HG03354 (cell line): Measurements from ENCODE around the gene NBPF15.
A peak's percentile ranks its signal among the peaks of the same experiment; 100 is the strongest.
"Not testable (repeated sequence)": the region's sequence is repeated elsewhere in the genome, so short reads cannot be mapped to it uniquely, and the experiment has no call there.

ENCODE experiments used
- ATAC-seq: cut with Tn5 transposase; IDR thresholded peaks from one replicate; pipeline ENCODE4 v1.9.1; 2021; ENCODE audit warnings: mild to moderate bottlenecking; ENCODE audit not compliant: unreplicated experiment, poor library complexity, severe bottlenecking

The NBPF15 gene, protein sequence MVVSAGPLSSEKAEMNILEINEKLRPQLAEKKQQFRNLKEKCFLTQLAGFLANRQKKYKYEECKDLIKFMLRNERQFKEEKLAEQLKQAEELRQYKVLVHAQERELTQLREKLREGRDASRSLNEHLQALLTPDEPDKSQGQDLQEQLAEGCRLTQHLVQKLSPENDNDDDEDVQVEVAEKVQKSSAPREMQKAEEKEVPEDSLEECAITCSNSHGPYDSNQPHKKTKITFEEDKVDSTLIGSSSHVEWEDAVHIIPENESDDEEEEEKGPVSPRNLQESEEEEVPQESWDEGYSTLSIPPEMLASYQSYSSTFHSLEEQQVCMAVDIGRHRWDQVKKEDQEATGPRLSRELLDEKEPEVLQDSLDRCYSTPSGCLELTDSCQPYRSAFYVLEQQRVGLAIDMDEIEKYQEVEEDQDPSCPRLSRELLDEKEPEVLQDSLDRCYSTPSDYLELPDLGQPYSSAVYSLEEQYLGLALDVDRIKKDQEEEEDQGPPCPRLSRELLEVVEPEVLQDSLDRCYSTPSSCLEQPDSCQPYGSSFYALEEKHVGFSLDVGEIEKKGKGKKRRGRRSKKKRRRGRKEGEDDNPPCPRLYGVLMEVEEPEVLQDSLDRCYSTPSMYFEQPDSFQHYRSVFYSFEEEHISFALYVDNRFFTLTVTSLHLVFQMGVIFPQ

DNA sequence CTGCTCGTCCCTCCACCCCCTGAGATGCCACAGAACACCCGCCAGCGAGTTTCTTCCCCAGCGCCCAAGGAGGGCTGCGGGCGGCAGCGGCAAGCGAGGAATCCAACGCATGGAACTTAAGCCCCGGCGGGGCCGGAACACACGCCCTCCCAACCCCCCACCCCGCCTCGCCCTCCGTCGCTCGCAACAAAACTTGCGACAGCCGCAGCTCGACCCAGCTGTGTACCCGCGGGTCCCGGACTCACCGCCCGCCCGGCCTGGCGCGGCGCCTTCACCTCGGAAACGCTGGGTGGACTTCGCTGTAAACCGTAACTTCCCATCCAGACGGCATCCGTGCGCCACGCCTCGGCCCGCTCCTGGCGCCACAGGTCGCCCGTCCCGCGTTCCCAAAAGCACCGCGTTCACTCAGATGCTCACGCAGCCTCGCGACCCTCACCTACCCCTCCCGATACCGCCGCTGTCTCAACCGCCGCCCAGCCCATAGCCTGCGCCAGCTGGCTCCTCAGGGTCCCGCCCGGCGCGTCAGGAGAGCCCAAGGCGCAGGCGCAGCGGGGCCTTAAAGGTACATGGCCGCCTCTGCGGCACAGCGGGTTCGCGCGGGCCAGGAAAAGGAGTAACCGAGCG lies at the start of gene NBPF15:
Gene NBPF15 (minus strand): TSS at position 534 of the 624 bp plus-strand sequence. CDS start 21,666 bp downstream, outside the sequence.
- ATAC-seq, result peak; percentile 95

DNA sequence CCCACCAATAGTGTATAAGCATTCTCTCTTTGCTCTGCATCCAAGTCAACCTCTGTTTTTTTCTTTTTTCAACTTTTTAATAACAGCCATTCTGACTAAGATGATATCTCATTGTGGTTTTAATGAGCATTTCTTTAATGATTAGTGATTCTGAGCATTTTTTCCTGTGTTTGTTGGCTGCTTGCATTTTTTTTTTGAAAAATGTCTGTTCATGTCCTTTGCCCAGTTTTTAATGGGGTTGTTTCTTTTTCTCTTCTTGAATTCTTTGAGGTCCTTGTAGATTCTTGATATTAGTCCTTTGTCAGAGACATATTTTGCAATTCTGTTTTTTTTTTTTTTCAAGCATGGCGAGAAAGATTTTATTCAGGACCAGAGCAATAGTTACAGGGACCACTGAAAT lies 35.0 kb upstream of the NBPF15 start:
- ATAC-seq, result not testable (repeated sequence)

DNA sequence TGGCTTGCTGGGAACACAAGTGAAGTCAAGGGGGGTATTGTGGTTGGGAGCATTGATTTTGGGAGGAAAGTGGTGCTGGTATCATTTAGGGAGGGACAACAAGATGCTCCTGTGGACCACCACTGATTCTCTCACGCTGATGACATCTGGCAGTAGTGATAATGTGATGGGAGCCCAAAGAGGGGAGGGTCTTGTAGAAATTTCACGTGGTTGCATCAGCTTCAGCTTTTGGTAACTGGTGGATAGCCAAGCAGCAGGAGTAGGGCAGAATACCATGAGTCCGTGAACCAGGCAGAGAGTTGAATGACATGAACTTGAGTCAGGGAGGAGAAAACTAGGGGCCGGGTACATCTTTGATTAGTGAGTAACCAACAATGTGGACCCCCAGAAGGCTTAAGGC lies 32.7 kb upstream of the NBPF15 start:
- ATAC-seq, result not testable (repeated sequence)

DNA sequence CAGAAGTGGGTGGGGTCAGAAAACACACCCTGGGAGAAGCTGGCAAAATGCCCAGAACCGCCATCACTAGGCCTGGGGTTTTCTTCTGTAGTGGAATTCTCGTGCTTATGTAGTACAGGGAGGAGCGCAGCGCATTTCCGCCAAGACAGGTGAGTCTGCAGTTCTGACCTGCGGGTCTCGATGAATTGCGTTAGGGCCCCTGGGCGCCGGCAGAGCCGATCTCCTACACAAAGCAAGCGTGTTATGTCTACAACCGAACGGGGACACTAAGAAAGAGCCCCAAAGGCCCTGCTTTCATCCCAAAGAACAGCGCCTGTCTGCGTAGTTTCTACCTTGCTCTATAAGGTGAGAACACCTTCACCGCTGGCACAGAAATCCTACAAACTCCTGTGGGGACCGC lies 28.9 kb upstream of the NBPF15 start:
- not testable (repeated sequence) for ATAC-seq

DNA sequence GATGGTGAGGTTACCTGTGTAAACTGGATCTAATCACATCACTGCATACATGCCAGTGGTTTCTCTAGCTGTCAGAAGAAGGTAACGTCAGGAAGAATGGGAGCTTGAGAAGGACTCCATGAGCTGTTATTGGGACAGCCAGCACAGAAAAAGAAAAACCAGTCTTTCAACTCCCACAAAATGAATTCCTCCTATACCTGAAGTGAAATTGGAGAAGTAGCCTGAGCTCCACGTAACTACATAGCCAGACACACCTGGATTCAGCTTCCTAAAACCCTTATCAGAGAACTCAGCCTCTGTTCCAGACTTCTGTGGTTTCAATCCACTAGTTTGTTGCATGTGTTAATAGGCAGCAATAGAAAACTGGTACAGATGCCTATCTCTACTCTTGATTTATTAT lies 25.5 kb upstream of the NBPF15 start:
- ATAC-seq, result not testable (repeated sequence)

DNA sequence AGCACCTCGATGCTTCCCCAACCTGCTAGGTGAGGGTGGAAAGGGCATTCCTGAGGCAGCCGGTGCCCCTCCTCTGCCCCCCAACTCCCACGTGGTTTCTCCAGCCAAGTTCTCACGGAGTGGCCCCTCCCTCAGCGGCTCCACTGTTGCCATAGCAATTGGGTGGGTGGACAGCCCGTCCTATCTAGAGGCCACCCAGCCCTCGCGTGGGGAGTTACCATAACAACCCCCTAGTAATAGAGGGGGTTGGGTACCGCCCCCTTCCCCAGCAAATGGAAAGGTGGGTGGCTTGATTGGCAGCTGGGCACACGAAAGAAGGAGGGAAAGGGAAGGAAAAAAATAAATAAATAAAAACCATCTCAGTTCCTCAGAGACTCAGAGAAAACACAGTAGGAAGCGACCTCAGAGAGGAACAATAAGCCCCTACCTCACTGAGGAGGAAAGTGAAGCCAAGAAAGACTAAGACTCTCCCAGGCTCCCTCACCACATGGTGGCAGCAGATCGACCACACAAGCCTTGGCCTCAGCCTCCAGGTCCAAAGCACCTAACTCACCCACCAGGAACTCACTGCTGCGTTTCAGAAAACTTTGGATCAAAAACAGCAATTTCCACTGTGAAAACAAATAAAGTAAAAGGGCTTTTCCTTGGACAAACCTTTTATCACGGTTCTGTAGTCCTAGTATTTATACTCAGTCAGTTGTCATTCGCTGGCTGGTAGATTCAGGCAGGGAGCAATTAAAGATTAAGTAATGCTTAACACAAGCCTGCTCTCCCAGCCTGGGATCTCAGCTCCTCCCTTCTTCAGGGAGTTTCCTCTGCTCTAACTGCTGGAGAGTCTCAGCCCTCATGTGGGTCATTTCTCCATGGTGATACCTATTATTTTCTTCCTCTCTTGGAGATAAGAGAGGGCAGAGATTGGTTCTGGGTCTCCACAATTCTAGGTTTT lies 23.9 kb upstream of the NBPF15 start:
- ATAC-seq, result not testable (repeated sequence)

DNA sequence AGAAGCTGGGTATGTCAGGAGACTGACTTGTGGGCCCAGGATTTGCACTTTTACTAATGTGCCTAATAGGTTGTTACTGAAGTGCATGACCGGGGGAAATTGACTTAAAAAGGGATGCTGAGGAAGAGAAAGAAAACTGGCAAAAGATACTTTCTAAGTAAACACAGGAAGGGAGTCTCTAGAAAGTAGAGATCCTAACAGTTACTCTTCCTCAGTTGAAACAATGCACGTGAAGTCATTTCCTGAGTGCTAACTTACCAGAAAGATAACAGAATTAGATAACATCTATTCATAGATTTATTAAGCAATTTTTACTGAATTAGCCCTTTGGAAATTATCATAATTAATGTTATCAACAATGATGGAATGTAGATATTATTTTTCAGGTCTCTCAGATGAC lies 12.4 kb upstream of the NBPF15 start:
- not testable (repeated sequence) for ATAC-seq

DNA sequence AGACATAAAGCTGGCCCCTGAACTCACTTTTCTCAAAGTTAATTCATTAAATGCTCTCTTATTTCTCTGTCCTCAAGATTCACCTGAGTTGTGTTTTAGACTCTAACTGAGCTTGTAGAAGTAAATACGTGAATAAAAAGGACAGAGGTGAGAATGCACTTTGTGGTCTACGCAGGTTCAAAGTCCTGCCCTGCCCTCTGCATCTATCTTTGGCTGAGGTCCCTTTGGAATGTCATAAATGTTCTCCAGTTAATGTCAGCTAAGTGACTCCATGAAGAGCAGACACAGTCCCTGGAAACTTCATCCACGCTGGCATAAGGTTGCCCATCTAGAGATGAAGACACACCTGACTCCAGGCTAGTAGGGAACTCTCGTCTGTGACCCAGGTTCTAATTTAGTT lies 10.0 kb upstream of the NBPF15 start:
- ATAC-seq, result not testable (repeated sequence)

DNA sequence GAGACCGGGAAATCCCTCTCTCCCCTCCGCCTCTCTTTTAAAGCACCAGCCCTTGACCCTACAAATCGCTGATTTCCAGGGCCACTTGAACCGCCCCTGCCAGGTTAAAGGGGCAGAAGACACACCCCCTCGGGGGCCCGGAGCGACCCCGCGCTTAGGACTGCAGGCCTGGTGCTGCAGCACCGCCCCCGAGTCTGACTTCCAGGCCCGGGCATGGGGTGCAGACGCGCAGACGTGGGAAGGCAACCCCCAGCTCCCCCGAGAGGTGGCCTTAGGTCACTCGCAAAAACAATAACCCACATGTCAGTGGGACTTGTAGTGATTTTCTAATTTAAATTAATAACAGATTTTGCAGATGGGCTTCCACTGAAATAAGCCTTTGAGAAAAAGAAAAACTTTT lies 309 bp upstream of the NBPF15 start:
- peak; percentile 22 for ATAC-seq

DNA sequence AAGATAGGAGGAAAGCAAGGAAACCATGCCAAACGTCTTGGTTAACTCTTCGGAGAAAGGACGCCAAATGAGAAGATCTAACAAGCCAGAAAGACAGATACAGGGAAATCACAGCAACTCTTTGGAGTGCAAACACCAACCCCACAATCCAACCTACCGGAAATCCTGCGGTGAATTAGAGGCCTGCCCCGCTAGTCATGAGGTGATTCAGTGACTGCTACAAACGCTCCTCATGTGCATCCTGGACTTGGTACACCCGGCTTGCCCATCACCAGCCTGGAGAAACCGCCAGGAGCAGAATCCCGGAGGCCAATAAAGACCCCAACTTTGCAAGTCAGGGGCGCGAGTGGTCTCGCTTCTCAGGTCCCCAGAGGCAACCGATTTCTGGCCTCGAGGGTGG lies 783 bp downstream of the NBPF15 start:
- ATAC-seq, result peak; percentile 35

DNA sequence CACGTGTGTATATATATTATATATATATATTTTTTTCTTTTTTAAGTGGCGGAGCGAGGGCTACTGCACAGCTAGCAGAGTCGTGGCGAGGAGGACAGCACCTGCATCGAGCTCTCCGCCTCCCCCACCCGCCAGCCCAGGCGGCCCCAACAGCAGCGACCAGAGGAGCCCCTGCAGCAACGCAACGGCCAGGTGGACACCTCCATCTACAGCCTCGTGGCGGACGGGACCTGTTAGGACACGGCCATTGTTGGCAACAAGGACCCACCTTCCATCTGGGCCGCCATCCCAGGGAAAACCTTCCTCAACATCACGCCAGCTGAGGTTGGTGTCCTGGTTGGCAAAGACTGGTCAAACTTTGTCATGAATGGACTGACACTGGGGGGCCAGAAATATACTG lies 19.1 kb downstream of the NBPF15 start:
- not testable (repeated sequence) for ATAC-seq

DNA sequence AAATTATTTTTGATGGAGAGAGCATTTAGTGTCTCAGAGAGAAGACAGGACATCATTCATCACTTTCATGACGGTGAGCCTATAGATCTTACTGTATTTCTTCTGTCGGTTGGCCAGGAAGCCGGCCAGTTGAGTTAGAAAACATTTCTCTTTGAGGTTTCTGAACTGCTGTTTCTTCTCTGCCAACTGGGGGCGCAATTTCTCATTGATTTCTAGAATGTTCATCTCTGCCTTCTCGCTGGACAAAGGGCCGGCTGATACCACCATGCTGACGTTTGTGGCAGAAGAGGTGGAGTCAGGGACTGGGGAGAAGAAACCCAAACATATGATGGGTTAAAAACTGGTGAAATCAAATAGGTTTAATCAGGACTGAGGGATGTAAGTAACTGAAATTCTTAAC lies 21.7 kb downstream of the NBPF15 start:
- not testable (repeated sequence) for ATAC-seq

DNA sequence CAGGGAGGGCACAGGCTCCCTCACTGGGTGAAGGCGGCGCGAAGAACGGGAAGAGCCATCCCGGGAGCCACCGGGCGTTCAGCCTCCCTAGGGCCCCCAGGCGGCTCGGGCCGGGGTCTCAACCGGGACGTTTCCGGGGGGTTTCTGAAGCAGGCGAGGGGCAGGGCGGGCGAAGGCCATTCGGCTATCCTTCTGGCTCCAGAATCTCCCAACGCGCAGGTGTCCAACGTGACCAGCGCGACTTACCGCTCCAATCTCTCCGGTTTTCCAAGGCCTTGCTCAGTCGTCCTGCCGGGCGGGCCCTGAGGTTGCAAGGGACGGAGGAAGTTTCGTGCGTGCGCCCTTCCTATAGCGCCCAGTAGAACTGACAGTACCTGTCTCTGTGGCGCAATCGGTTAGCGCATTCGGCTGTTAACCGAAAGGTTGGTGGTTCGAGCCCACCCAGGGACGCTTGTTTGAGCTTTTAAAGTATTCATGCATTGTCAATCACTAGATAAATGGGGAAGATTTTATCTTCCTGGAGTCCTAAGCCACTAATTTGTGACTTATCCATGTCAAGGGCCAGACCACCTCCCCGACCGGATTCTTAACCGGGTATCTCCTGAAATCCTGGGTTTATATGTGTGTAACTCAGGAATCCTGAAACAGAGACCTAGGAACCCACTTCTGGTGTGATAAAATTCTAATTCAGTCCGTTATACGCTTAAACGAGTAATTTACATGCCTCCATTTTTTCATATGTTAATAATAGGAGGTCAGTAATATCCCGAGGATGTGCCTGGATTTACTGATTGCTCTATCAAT lies 42.4 kb downstream of the NBPF15 start:
- ATAC-seq, result not testable (repeated sequence)

DNA sequence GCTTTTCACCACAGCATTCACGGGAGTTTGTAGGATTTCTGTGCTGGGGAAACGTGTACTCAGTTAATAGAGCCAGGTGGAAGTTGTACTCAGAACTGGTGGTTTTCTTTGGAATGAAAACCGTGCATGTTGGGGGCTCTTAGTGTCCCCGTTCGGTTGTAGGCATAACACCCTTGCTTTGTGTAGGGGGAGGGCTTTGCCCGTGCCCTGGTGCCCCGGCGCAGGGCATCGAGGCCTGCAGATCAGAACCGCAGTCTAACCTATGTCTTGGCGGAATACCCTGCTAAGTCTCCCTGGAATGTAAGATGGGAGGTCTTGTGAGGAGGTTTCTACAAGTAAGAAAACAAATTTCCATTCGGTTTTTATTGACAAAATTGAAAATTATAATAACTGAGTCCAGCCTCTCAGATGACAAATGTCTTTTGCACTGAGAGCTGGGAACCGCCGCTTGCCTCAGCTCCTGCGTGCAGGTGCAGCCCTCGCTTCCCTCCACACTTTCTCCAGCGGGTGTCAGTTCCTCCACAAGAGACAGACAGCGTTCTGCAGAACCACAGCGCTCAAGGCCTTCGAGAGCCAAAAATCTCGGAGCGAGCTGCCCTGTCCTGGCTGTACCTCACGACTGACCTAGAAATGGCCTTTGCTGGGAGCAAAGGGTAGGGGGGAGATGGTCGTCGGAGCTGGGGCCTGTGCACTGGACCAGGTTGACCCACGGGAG lies 47.9 kb downstream of the NBPF15 start:
- peak; percentile 10 for ATAC-seq

DNA sequence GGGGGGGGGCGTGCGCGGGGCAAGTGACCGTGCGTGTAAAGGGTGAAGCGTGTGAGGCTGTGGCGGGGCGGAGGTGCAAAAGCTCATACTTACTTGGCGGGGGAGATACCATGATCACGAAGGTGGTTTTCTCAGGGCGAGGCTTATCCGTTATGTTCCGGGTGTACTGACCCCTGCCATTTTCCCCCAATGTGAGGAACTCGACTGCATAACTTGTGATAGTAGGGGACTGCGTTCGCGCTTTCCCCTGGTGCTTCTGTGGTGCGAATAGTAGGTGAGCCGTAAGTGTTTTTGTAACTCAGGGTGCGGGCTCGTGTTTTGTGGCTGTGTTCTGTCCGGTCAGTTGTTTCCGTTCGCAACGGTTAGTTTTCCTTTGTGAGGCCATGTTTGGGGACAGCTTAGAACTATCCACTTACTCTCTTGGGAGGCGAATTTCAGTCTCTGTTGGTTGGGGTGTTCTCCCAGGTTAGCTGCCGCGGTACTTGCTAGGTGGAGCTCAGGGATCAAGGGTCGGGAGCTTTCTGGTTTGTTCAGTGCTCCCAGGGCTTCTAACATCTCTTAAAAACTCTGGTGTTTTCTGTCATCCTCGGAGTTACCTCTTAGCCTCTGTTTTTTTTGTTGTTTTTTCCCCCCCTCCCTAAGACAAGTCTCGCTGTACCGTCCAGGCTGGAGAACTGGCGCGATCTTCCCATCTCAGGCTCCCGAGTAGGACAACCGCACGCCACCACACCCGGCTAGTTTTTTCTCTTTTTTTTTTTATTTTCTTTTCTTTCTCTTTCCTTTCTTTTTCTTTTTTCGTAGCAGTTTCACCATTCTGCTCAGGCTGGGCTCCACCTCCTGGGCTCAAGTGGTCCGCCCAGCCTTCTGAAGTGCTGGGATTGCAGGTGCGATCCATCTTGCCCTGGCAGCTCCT lies 48.7 kb downstream of the NBPF15 start:
- peak; percentile 82 for ATAC-seq

DNA sequence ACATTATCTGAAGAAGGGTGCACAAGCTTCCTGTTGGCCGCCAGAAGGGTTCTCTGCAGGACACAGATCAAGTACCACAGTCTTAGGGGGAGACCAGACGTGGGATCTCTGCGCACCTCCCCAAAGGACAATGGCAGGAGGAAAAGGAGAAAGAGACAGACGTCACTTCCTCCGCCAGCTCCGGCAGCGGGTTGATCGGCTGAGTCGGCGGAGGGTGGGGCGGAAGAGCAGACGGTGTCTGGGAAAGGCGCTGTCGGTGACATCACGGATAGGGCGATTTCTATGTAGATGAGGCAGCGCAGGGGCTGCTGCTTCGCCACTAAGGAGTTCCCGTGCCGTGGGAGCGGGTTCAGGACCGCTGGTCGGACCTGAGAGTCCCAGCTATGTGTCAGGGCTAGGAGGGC lies 49.4 kb downstream of the NBPF15 start:
- ATAC-seq, result peak; percentile 71

DNA sequence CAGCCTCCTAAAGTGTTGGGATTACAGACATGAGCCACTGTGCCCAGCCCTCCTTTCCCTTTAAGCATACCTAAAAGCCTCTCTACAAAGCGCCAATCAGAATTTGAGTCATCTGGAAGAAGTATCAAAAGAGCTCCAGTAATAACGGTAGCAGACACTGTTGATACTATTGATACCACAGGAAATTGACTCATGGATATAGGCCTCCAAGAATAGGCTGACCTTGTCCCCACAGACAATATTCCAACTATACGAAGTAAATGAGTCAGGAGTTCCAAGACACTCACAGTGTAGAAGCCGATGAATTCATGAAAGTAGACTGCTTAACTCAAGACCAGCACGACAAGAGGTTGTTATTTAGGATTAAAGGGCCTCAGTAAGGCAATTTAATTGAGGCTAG lies 58.7 kb downstream of the NBPF15 start:
- not testable (repeated sequence) for ATAC-seq
